ENCODE results near the gene CARMIL1.

DNA sequence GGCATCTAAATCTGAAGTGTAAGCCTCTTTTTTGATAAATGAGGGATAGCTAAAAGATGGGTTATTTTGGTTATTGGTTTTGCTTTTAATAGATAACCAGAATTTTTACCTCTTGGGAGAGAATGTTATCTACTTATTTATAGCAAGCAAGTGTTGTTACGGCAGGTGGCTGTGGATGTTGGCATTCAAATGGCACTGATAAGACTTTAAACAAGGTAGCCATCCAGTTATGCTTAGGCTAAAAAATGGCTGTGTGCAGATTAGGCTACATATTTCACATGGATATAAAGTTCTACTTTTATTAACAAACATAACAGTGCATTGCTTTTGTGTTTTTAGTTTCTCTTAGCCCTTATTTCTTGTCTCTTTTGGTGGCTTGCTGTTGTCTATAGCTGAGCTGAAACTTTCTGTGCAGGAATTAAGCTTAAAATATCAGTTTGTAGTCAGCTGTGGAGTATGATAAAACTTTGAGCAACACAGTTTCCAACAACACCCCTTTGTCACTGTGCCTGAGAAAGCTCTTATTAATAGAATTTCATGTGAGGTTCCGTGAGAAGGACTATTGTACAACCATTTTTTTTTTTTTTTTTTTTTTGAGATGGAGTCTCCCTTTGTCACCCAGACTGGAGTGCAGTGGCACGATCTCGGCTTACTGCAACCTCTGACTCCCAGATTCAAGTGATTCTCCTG lies 28.8 kb downstream of the CARMIL1 start:
- TF ChIP-seq, protein P1, sequence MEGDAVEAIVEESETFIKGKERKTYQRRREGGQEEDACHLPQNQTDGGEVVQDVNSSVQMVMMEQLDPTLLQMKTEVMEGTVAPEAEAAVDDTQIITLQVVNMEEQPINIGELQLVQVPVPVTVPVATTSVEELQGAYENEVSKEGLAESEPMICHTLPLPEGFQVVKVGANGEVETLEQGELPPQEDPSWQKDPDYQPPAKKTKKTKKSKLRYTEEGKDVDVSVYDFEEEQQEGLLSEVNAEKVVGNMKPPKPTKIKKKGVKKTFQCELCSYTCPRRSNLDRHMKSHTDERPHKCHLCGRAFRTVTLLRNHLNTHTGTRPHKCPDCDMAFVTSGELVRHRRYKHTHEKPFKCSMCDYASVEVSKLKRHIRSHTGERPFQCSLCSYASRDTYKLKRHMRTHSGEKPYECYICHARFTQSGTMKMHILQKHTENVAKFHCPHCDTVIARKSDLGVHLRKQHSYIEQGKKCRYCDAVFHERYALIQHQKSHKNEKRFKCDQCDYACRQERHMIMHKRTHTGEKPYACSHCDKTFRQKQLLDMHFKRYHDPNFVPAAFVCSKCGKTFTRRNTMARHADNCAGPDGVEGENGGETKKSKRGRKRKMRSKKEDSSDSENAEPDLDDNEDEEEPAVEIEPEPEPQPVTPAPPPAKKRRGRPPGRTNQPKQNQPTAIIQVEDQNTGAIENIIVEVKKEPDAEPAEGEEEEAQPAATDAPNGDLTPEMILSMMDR (tag by site-specific recombination; IDR thresholded peaks at IDR 0.05): no peak
- TF ChIP-seq ZNF530 (tag by site-specific recombination; IDR thresholded peaks at IDR 0.05; ENCODE audit: low read depth): no peak
- TF ChIP-seq ZNF155 (tag by site-specific recombination; IDR thresholded peaks at IDR 0.05): no peak
- TF ChIP-seq ZSCAN30 (tag by site-specific recombination; IDR thresholded peaks at IDR 0.05): no peak
- no peak for TF ChIP-seq ZNF629 (tag by site-specific recombination; IDR thresholded peaks at IDR 0.05)
- TF ChIP-seq, protein P2, sequence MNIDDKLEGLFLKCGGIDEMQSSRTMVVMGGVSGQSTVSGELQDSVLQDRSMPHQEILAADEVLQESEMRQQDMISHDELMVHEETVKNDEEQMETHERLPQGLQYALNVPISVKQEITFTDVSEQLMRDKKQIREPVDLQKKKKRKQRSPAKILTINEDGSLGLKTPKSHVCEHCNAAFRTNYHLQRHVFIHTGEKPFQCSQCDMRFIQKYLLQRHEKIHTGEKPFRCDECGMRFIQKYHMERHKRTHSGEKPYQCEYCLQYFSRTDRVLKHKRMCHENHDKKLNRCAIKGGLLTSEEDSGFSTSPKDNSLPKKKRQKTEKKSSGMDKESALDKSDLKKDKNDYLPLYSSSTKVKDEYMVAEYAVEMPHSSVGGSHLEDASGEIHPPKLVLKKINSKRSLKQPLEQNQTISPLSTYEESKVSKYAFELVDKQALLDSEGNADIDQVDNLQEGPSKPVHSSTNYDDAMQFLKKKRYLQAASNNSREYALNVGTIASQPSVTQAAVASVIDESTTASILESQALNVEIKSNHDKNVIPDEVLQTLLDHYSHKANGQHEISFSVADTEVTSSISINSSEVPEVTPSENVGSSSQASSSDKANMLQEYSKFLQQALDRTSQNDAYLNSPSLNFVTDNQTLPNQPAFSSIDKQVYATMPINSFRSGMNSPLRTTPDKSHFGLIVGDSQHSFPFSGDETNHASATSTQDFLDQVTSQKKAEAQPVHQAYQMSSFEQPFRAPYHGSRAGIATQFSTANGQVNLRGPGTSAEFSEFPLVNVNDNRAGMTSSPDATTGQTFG (tag by site-specific recombination; IDR thresholded peaks at IDR 0.05; ENCODE audit: borderline replicate concordance): no peak
- no peak for TF ChIP-seq ZNF121 (tag by site-specific recombination; IDR thresholded peaks at IDR 0.05)
- no peak for TF ChIP-seq ZNF24 (tag by site-specific recombination; IDR thresholded peaks at IDR 0.05)
- no peak for TF ChIP-seq GLIS2 (tag by site-specific recombination; IDR thresholded peaks at IDR 0.05)
- no peak for TF ChIP-seq ZNF416 (tag by site-specific recombination; IDR thresholded peaks at IDR 0.05)
- no peak for TF ChIP-seq ZNF274 (IDR thresholded peaks at IDR 0.05; ENCODE audit: low read length)
- TF ChIP-seq ZNF274 (tag by site-specific recombination; IDR thresholded peaks at IDR 0.05; ENCODE audit: borderline replicate concordance): no peak
